Stimulated activated naive CD8-positive, alpha-beta T cell treated with anti-CD3 and anti-CD28 coated beads, Interleukin-15, Interleukin-2, amounts not matched to agents 100 U/mL and 50 U/mL, for 24 hours (primary cell): ENCODE data around the gene DISC1.
A peak's percentile ranks its signal among the peaks of the same experiment; 100 is the strongest.
"Not testable (repeated sequence)": the region's sequence is repeated elsewhere in the genome, so short reads cannot be mapped to it uniquely, and the experiment has no call there.

Source experiments
- ATAC-seq: fragments of 150-1000 bp; cut with Tn5 transposase; one replicate; pipeline ENCODE4 v1.10.0; 2021
- DNase-seq: peaks from one replicate; pipeline ENCODE4 v3.0.0; 2021

Gene DISC1

GRCh38 chr1:231605149-231606100, 21.2 kb upstream of the DISC1 start:
- DNase-seq (no peak), ATAC-seq (no peak)

- no peak for DNase-seq
- no peak for ATAC-seq
These were observed 19.9 kb upstream of the DISC1 start for GRCh38 chr1:231606712-231607111.

GRCh38 chr1:231610388-231610787, 16.2 kb upstream of the DISC1 start:
- DNase-seq (no peak), ATAC-seq (no peak)

- no peak for ATAC-seq
- no peak for DNase-seq
These were observed 15.5 kb upstream of the DISC1 start for GRCh38 chr1:231611111-231611510.

- peak; percentile 33 for ATAC-seq
- no peak for DNase-seq
These were observed 14.7 kb upstream of the DISC1 start for GRCh38 chr1:231611851-231612250.

- peak; percentile 48 for DNase-seq
- ATAC-seq, result peak; percentile 81
These were observed 14.0 kb upstream of the DISC1 start for GRCh38 chr1:231612393-231613089.

- no peak for ATAC-seq
These were observed 12.9 kb upstream of the DISC1 start for GRCh38 chr1:231613419-231614349.

GRCh38 chr1:231616667-231617066, 9.9 kb upstream of the DISC1 start:
- no peak for ATAC-seq
- no peak for DNase-seq

More at GRCh38 chr1:231613419-231614349, 12.9 kb upstream of the DISC1 start:
- DNase-seq, result no peak

- no peak for ATAC-seq
- DNase-seq, result no peak
These were observed 7.9 kb upstream of the DISC1 start for GRCh38 chr1:231618609-231619256.

GRCh38 chr1:231619257-231619634, 7.3 kb upstream of the DISC1 start:
- DNase-seq, result no peak
- no peak for ATAC-seq

GRCh38 chr1:231625042-231625441, 1.5 kb upstream of the DISC1 start:
- not testable (repeated sequence) for DNase-seq, ATAC-seq

- ATAC-seq, result no peak
- no peak for DNase-seq
These were observed 535 bp upstream of the DISC1 start for GRCh38 chr1:231625975-231626534.

GRCh38 chr1:231626951-231627614, 493 bp downstream of the DISC1 start:
- peak; percentile 59 for DNase-seq
- peak; percentile 58 for ATAC-seq

GRCh38 chr1:231628207-231628876, 1.8 kb downstream of the DISC1 start:
- DNase-seq (peak; percentile 62), ATAC-seq (peak; percentile 62)

GRCh38 chr1:231629132-231629531, 2.5 kb downstream of the DISC1 start:
- no peak for ATAC-seq
- no peak for DNase-seq

- DNase-seq (no peak), ATAC-seq (no peak)
These were observed 4.1 kb downstream of the DISC1 start for GRCh38 chr1:231630558-231631205.

- DNase-seq (no peak), ATAC-seq (no peak)
These were observed 5.1 kb downstream of the DISC1 start for GRCh38 chr1:231631717-231632116.

GRCh38 chr1:231632119-231632518, 5.5 kb downstream of the DISC1 start:
- no peak for ATAC-seq
- DNase-seq, result no peak

- no peak for ATAC-seq
- no peak for DNase-seq
These were observed 7.9 kb downstream of the DISC1 start for GRCh38 chr1:231634323-231635013.
